H1 (cell line): ENCODE measurements around the gene EPN2. TPM values are rescaled to one million over a fixed set of nuclear protein-coding genes. Genes with fewer than 3 reads are reported as not detected.
A peak's percentile ranks its signal among the peaks of the same experiment; 100 is the strongest.

Experiments
- CTCF ChIA-PET: fragments of 300-600 bp; sonication (Branson Sonifier 250); formaldehyde crosslinking; loops from one replicate; lab custom pipeline; 2021; ENCODE audit not compliant: partially characterized antibody; lab: Charles Lee
- POLR2A ChIA-PET: fragments of 300-600 bp; sonication (Branson Sonifier 250); formaldehyde crosslinking; loops from one replicate; lab custom pipeline; 2021; ENCODE audit warnings: inconsistent platforms; ENCODE audit not compliant: partially characterized antibody; lab: Charles Lee
- DNase-seq, 2 experiments: peaks; one replicate each; pipeline versions ENCODE4 v3.0.0 to v3.0.0-alpha.2; 2010 to 2022; ENCODE audit warnings: low spot score in 2 of 2, low read depth in 1 of 2, mixed read lengths in 1 of 2
- FAIRE-seq: peaks from 2 replicates; lab custom pipeline; 2011; peaks lifted over from hg19 to GRCh38; lab: Jason Lieb, UNC
- H2AFZ ChIP-seq: 2 replicates; pipeline ENCODE4 v1.8.1; 2012; ENCODE audit warnings: low read length, inconsistent platforms
- H2AK5ac ChIP-seq: 2 replicates; pipeline ENCODE4 v1.6.1; 2013; ENCODE audit warnings: low read depth, low read length
- H2BK120ac ChIP-seq: replicated peaks from 2 replicates; pipeline ENCODE3; 2013; ENCODE audit warnings: low read depth, low read length, inconsistent platforms
- H2BK12ac ChIP-seq: 2 replicates; pipeline ENCODE4 v1.6.1; 2013; ENCODE audit warnings: low read depth, low read length
- H2BK15ac ChIP-seq: 2 replicates; pipeline ENCODE4 v1.6.1; 2013; ENCODE audit warnings: low read length
- H2BK20ac ChIP-seq: 2 replicates; pipeline ENCODE4 v1.6.1; 2013; ENCODE audit warnings: low read length
- H2BK5ac ChIP-seq: 2 replicates; pipeline ENCODE4 v1.6.1; 2013; ENCODE audit warnings: low read depth, low read length
- H3K14ac ChIP-seq: 2 replicates; pipeline ENCODE4 v1.6.1; 2013; ENCODE audit warnings: inconsistent platforms; ENCODE audit not compliant: insufficient read length
- H3K18ac ChIP-seq: 2 replicates; pipeline ENCODE4 v1.6.1; 2013; ENCODE audit warnings: low read length; ENCODE audit errors: extremely low read depth
- H3K23ac ChIP-seq: 2 replicates; pipeline ENCODE4 v1.6.1; 2013; ENCODE audit warnings: inconsistent platforms; ENCODE audit not compliant: insufficient read length
- H3K23me2 ChIP-seq: 2 replicates; pipeline ENCODE4 v1.6.1; 2013; ENCODE audit warnings: low read depth, low read length
- H3K27ac ChIP-seq: 2 replicates; pipeline ENCODE4 v1.6.1; 2011; ENCODE audit warnings: low read depth, low read length, inconsistent platforms
- H3K27me3 ChIP-seq, 4 experiments: replicated peaks in 1 of 4; 1 replicate in 1 of 4; 2 replicates in 3 of 4; pipeline versions ENCODE4 v1.6.1 to v1.8.1; 2011 to 2013; ENCODE audit warnings: low read length in 3 of 4, mild to moderate bottlenecking in 3 of 4, inconsistent platforms in 2 of 4, mixed read lengths in 2 of 4, moderate library complexity in 1 of 4; ENCODE audit not compliant: control insufficient read depth in 3 of 4, insufficient read depth in 3 of 4; ENCODE audit errors: extremely low read depth in 1 of 4
- H3K36me3 ChIP-seq, 4 experiments: 2 replicates each; pipeline versions ENCODE4 v1.6.1 to v1.8.1; 2011 to 2013; ENCODE audit warnings: mild to moderate bottlenecking in 4 of 4, low read length in 3 of 4, moderate library complexity in 2 of 4, control low read depth in 1 of 4, inconsistent platforms in 1 of 4; ENCODE audit not compliant: insufficient read depth in 4 of 4, control insufficient read depth in 2 of 4
- H3K4ac ChIP-seq: replicated peaks from 2 replicates; pipeline ENCODE3; 2013; ENCODE audit warnings: low read length, low read depth, mixed read lengths, inconsistent platforms; ENCODE audit not compliant: insufficient read length
- H3K4me1 ChIP-seq, 4 experiments: replicated peaks in 1 of 4; 1 replicate in 1 of 4; 2 replicates in 3 of 4; pipeline versions ENCODE4 v1.6.1 to v1.8.1; 2011 to 2013; ENCODE audit warnings: low read length in 3 of 4, inconsistent platforms in 2 of 4, mixed read lengths in 1 of 4; ENCODE audit not compliant: insufficient read depth in 4 of 4, control insufficient read depth in 3 of 4
- H3K4me2 ChIP-seq, 2 experiments: 2 replicates each; pipeline versions ENCODE4 v1.6.1 to v1.8.1; 2011 to 2013; ENCODE audit warnings: low read depth in 2 of 2, low read length in 2 of 2, control low read depth in 1 of 2, inconsistent platforms in 1 of 2, mild to moderate bottlenecking in 1 of 2; ENCODE audit not compliant: insufficient read depth in 1 of 2
- H3K4me3 ChIP-seq, 4 experiments: fragments of 200-600, 300-600 bp in 1 of 4; sonication (generic), shearing (Covaris generic), sonication (Bioruptor Twin) in 1 of 4; 2 replicates each; pipeline versions ENCODE4 v1.5.1 to v1.8.1; 2011 to 2016; ENCODE audit warnings: low read length in 4 of 4, low read depth in 3 of 4, control low read depth in 2 of 4, inconsistent platforms in 2 of 4, mild to moderate bottlenecking in 2 of 4, mixed read lengths in 1 of 4, moderate library complexity in 1 of 4; ENCODE audit not compliant: insufficient read depth in 2 of 4; ENCODE audit errors: extremely low read depth in 1 of 4
- H3K56ac ChIP-seq: replicated peaks from 2 replicates; pipeline ENCODE3; 2013; ENCODE audit warnings: low read depth, mild to moderate bottlenecking, mixed read lengths, low read length, inconsistent platforms; ENCODE audit not compliant: insufficient read length
- H3K79me1 ChIP-seq: 2 replicates; pipeline ENCODE4 v1.6.1; 2013; ENCODE audit warnings: low read depth, low read length, control low read depth
- H3K79me2 ChIP-seq, 2 experiments: 2 replicates each; pipeline versions ENCODE4 v1.6.1 to v1.8.1; 2012 to 2013; ENCODE audit warnings: low read length in 2 of 2, mild to moderate bottlenecking in 2 of 2, inconsistent platforms in 1 of 2; ENCODE audit not compliant: insufficient read depth in 2 of 2, control insufficient read depth in 1 of 2
- H3K9ac ChIP-seq, 4 experiments: replicated peaks in 1 of 4; 1 replicate in 1 of 4; 2 replicates in 3 of 4; pipeline versions ENCODE4 v1.6.1 to v1.8.1; 2011 to 2013; ENCODE audit warnings: low read depth in 3 of 4, low read length in 3 of 4, control low read depth in 2 of 4, mild to moderate bottlenecking in 2 of 4, moderate library complexity in 2 of 4, inconsistent platforms in 1 of 4; ENCODE audit errors: extremely low read depth in 1 of 4
- H3K9me3 ChIP-seq, 2 experiments: 2 replicates each; pipeline versions ENCODE4 v1.6.1 to v1.8.1; 2012 to 2013; ENCODE audit warnings: mild to moderate bottlenecking in 2 of 2, moderate library complexity in 2 of 2, control low read depth in 1 of 2, inconsistent platforms in 1 of 2, low read depth in 1 of 2, low read length in 1 of 2, mixed read lengths in 1 of 2; ENCODE audit not compliant: insufficient read depth in 2 of 2
- H4K20me1 ChIP-seq, 2 experiments: replicated peaks in 1 of 2; 2 replicates each; pipeline versions ENCODE3 to v1.8.1; 2011 to 2013; ENCODE audit warnings: inconsistent platforms in 2 of 2, low read length in 2 of 2, mild to moderate bottlenecking in 1 of 2; ENCODE audit not compliant: insufficient read depth in 2 of 2, control insufficient read depth in 1 of 2
- H4K5ac ChIP-seq: 2 replicates; pipeline ENCODE4 v1.6.1; 2013; ENCODE audit warnings: low read length, low read depth, mixed read lengths, inconsistent platforms; ENCODE audit not compliant: insufficient read length
- H4K8ac ChIP-seq: 2 replicates; pipeline ENCODE4 v1.8.0; 2013; ENCODE audit warnings: mild to moderate bottlenecking, moderate library complexity, low read length, inconsistent platforms; ENCODE audit not compliant: insufficient read depth; ENCODE audit errors: extremely low read depth
- H4K91ac ChIP-seq: replicated peaks from 2 replicates; pipeline ENCODE3; 2013; ENCODE audit warnings: low read length, mixed read lengths, inconsistent platforms; ENCODE audit not compliant: insufficient read length
- GABPA ChIP-seq: IDR thresholded peaks from 2 replicates; pipeline ENCODE4 v1.6.1; 2011; ENCODE audit warnings: mild to moderate bottlenecking, low read length, moderate library complexity, borderline replicate concordance; ENCODE audit not compliant: insufficient read depth
- JUND ChIP-seq: IDR thresholded peaks from 2 replicates; pipeline ENCODE4 v1.6.1; 2011; ENCODE audit warnings: mild to moderate bottlenecking, improper control_type of control experiment, low read length
- NRF1 ChIP-seq: IDR thresholded peaks from 2 replicates; pipeline ENCODE4 v1.6.1; 2011; ENCODE audit warnings: mild to moderate bottlenecking, low read depth, low read length, improper control_type of control experiment
- POLR2AphosphoS5 ChIP-seq: IDR thresholded peaks from 2 replicates; pipeline ENCODE4 v1.6.1; 2011; ENCODE audit warnings: low read depth, low read length
- SIN3A ChIP-seq, 2 experiments: IDR thresholded peaks in 1 of 2; conservative IDR thresholded peaks in 1 of 2; 2 replicates each; pipeline ENCODE4 v1.6.1; 2011 to 2012; ENCODE audit warnings: low read length in 2 of 2, improper control_type of control experiment in 1 of 2, low read depth in 1 of 2, mild to moderate bottlenecking in 1 of 2
- SIRT6 ChIP-seq: IDR thresholded peaks from one replicate; pipeline ENCODE4 v1.7.1; 2012; ENCODE audit warnings: low read length, inconsistent platforms
- SP2 ChIP-seq: IDR thresholded peaks from 2 replicates; pipeline ENCODE4 v1.6.1; 2012; ENCODE audit warnings: mild to moderate bottlenecking, low read length, inconsistent platforms
- SP4 ChIP-seq: IDR thresholded peaks from 2 replicates; pipeline ENCODE4 v1.6.1; 2012; ENCODE audit warnings: low read length, inconsistent platforms
- TAF7 ChIP-seq: optimal IDR thresholded peaks from 2 replicates; pipeline ENCODE3; 2011; ENCODE audit warnings: low read depth, mild to moderate bottlenecking, inconsistent platforms, low read length, moderate library complexity, borderline replicate concordance
- TCF12 ChIP-seq: IDR thresholded peaks from 2 replicates; pipeline ENCODE4 v1.6.1; 2011; ENCODE audit warnings: low read depth, mild to moderate bottlenecking, low read length
- USF2 ChIP-seq: IDR thresholded peaks from 2 replicates; pipeline ENCODE4 v1.6.1; 2011; ENCODE audit warnings: low read length, improper control_type of control experiment
- WGBS, 2 experiments: shearing (Covaris generic) in 1 of 2; methylation state at CpG; one replicate each; pipeline versions ENCODE4 v1.1.6 to v1.1.7; 2013 to 2015; ENCODE audit warnings: low lambda C conversion rate in 2 of 2, mixed read lengths in 2 of 2, inconsistent platforms in 1 of 2, low coverage in 1 of 2, missing lambda C conversion rate in 1 of 2; ENCODE audit not compliant: insufficient replicate concordance in 2 of 2, insufficient coverage in 1 of 2, insufficient read length in 1 of 2; ENCODE audit errors: extremely low coverage in 1 of 2, missing lambda C conversion rate in 1 of 2; 5-methylcytosine and 5-hydroxymethylcytosine counted together
- polyA plus RNA-seq, 7 experiments: library from polyadenylated mRNA; depleted of rRNA in 3 of 7; stranded (reverse) in 5 of 7; unstranded in 2 of 7; fragments of >200 nt in 5 of 7; fragments of 200-250 nt in 2 of 7; gene quantifications; 1 replicate in 5 of 7; 2 replicates in 1 of 7; 4 replicates in 1 of 7; pipeline versions ENCODE4 v1.2.1 to v1.2.3, GENCODE V29; 2011 to 2013; ENCODE audit warnings: missing spikeins in 2 of 7, mixed read lengths in 2 of 7
- total RNA-seq: library from RNA; stranded (reverse); fragmentation: NEBNext Ultra II Directional; extraction: Animal tissue kit (Norgen Biotek cat#: 25700); gene quantifications from 2 replicates; pipeline ENCODE4 v1.2.1, GENCODE V29; 2021

Gene EPN2
- total and polyA plus RNA-seq, 2 of the 8 experiments (the other 6 are each of a cell fraction or from before 2014, with no cell fraction given) = 28.7 to 55.8 TPM

GRCh38 chr17:19372439-19372838 is 135.3 kb downstream of the EPN2 start:
- H3K56ac ChIP-seq = no peak overlapping the region
- no peak overlapping the region for H3K23ac ChIP-seq
- no peak for TF ChIP-seq GABPA
- TF ChIP-seq SP4 = no peak
- no peak for TF ChIP-seq JUND
- no peak for TF ChIP-seq SP2
- TF ChIP-seq POLR2AphosphoS5 = no peak
- no peak for TF ChIP-seq SIRT6
- no peak for TF ChIP-seq TCF12
- TF ChIP-seq TAF7 = no peak
- no peak for TF ChIP-seq NRF1
- no peak for TF ChIP-seq SIN3A (conservative IDR thresholded peaks at IDR 0.05 in 1 of 2, IDR thresholded peaks at IDR 0.05 in 1 of 2; ENCODE audit: low read depth in 1 of 2, low read length in 2 of 2)
- TF ChIP-seq USF2 = no peak
- no peak for FAIRE-seq
- H3K79me1 ChIP-seq = no peaks in the 10 kb centered on the region; the same call in 1 of the 2 replicates
- H3K18ac ChIP-seq = no peak overlapping the region
- no peak overlapping the region; the same call in 1 of the 2 replicates for H4K8ac ChIP-seq
- H3K4ac ChIP-seq = no peak overlapping the region
- no peak overlapping the region for H3K14ac ChIP-seq
- no peak overlapping the region for H3K9ac ChIP-seq
- no peak overlapping the region for H4K5ac ChIP-seq
- ChIA-PET POLR2A (interaction anchor here (1.4 kb wide), 1 partner anchor 10 kb away, joined by 3 read pairs; the partner anchor contains the start of gene B9D1), CTCF (interaction anchor here (0.7 to 2.0 kb wide), 3 partner anchors 9 to 84 kb away, joined by 3 to 5 read pairs (median 5); no protein-coding TSS in a partner anchor)
- WGBS, 2 experiments = 89% methylated on average over 12 of the region's 12 CpGs; no CpG with 5 or more reads in 1 of the 2 experiments
- H3K27ac ChIP-seq = no peak overlapping the region
- DNase-seq = no peak
- no peak overlapping the region for H2AFZ ChIP-seq
- no peak overlapping the region for H2BK120ac ChIP-seq
- H2BK12ac ChIP-seq = peak overlapping the region; percentile 7; the same call in 1 of the 2 replicates
- H2AK5ac ChIP-seq = no peak overlapping the region
- H3K36me3 ChIP-seq = no peaks in the 10 kb centered on the region
- 0 out of 2 replicates have a peak overlapping the region, but pooled peaks have one; percentile 36 for H2BK20ac ChIP-seq
- peaks cover 0 to 3% (median 2%) of the 10 kb centered on the region in 4 experiments; a peak in 5 of 7 replicates for H3K4me1 ChIP-seq
- H3K4me2 ChIP-seq = no peak overlapping the region
- no peaks in the 10 kb centered on the region for H3K23me2 ChIP-seq
- H3K27me3 ChIP-seq = no peaks in the 10 kb centered on the region
- peaks cover 0 to 4% of the 10 kb centered on the region in 2 experiments; a peak in 1 of 4 replicates for H3K79me2 ChIP-seq
- 0 out of 2 replicates have a peak overlapping the region, but pooled peaks have one; percentile 49 for H2BK15ac ChIP-seq
- 0 out of 2 replicates have a peak overlapping the region, but pooled peaks have one; percentile 12 for H2BK5ac ChIP-seq
- H3K9me3 ChIP-seq = no peaks in the 10 kb centered on the region
- H4K20me1 ChIP-seq = no peaks in the 10 kb centered on the region
- no peak overlapping the region for H3K4me3 ChIP-seq
- no peak overlapping the region for H4K91ac ChIP-seq
